Activated CD4-positive, alpha-beta T cell treated with anti-CD3 and anti-CD28 coated beads for 36 hours (primary cell): Measurements from ENCODE around the gene LRRC8D. TPM values are rescaled to one million over a fixed set of nuclear protein-coding genes. Genes with fewer than 3 reads are reported as not detected.

Source experiments
- ATAC-seq: fragments of 200-7000 bp; cut with Tn5 transposase; one replicate; pipeline ENCODE4 v1.10.0; 2021; ENCODE audit warnings: mild to moderate bottlenecking, moderate library complexity
- CTCF ChIA-PET: fragments of 350-600 bp; sonication (Branson Sonifier 250); formaldehyde crosslinking; loops from one replicate; lab custom pipeline; 2021; ENCODE audit warnings: antibody characterized with exemption; lab: Charles Lee
- POLR2A ChIA-PET: fragments of 350-600 bp; sonication (Branson Sonifier 250); formaldehyde crosslinking; loops from one replicate; lab custom pipeline; 2021; ENCODE audit warnings: antibody characterized with exemption, inconsistent platforms; lab: Charles Lee
- DNase-seq: peaks from one replicate; pipeline ENCODE4 v3.0.0-alpha.2; 2020
- H3K27ac Mint-ChIP-seq: one replicate; pipeline ENCODE4 v1.8.0; 2021; ENCODE audit warnings: mixed read lengths
- H3K27me3 Mint-ChIP-seq: one replicate; pipeline ENCODE4 v1.8.0; 2021; ENCODE audit warnings: mixed read lengths
- H3K36me3 Mint-ChIP-seq: one replicate; pipeline ENCODE4 v1.8.0; 2021; ENCODE audit warnings: low read depth, mixed read lengths
- H3K4me1 Mint-ChIP-seq: one replicate; pipeline ENCODE4 v1.8.0; 2021; ENCODE audit warnings: mixed read lengths
- H3K4me3 Mint-ChIP-seq: one replicate; pipeline ENCODE4 v1.8.0; 2021; ENCODE audit warnings: mild to moderate bottlenecking, moderate library complexity, mixed read lengths
- H3K9me3 Mint-ChIP-seq: one replicate; pipeline ENCODE4 v1.8.0; 2021; ENCODE audit warnings: low read depth, mixed read lengths
- intact Hi-C, 2 experiments: fragments of 100-400 bp; cut with DNase I in 1 of 2; cut with micrococcal nuclease in 1 of 2; formaldehyde crosslinking; loops; one replicate each; pipeline versions ENCODE4 v1.14.2 to v1.15.1; 2022 to 2024; cut with DNase I, micrococcal nuclease
- total RNA-seq, 2 experiments: library from RNA; stranded (reverse); gene quantifications; one replicate each; pipeline ENCODE4 v1.2.3, GENCODE V29; 2021

The LRRC8D gene
- total RNA-seq, 2 experiments from 2014 or later = 24.3 to 30.0 TPM

- Mint-ChIP-seq H3K4me3 (peak overlapping the region; percentile 82), H3K9me3 (no peaks in the 10 kb centered on the region), H3K27ac (peak overlapping the region; percentile 69), H3K27me3 (no peaks in the 10 kb centered on the region), H3K36me3 (peaks cover 6% of the 10 kb centered on the region), H3K4me1 (peaks cover 28% of the 10 kb centered on the region)
- intact Hi-C loops = loop anchor here in 1 of 2 experiments (5.0 kb wide), 1 partner anchor 40 kb away; no protein-coding TSS in a partner anchor
- ChIA-PET POLR2A (interaction anchor here (1.1 to 1.9 kb wide), 2 partner anchors 21 to 915 kb away, joined by 5 to 9 read pairs; no protein-coding TSS in a partner anchor), CTCF (interaction anchor here (0.6 to 2.1 kb wide), 7 partner anchors 9 to 337 kb away, joined by 3 to 12 read pairs (median 4); partner anchors contain the start of gene ZNF326)
- DNase-seq (no peak), ATAC-seq (no peak)
These were observed 1.5 kb downstream of the LRRC8D start for GRCh38 chr1:89822109-89822962.

GRCh38 chr1:89822999-89823628 lies 2.3 kb downstream of the LRRC8D start:
- ChIA-PET POLR2A (interaction anchor here (1.9 kb wide), 1 partner anchor 20 kb away, joined by 9 read pairs; no protein-coding TSS in a partner anchor), CTCF (interaction anchor here (1.5 to 3.8 kb wide), 2 partner anchors 10 to 20 kb away, joined by 5 to 18 read pairs; no protein-coding TSS in a partner anchor)
- Mint-ChIP-seq H3K4me1 (peaks cover 28% of the 10 kb centered on the region), H3K4me3 (peak overlapping the region; percentile 82), H3K36me3 (peaks cover 6% of the 10 kb centered on the region), H3K27me3 (no peaks in the 10 kb centered on the region), H3K27ac (no peak overlapping the region), H3K9me3 (no peaks in the 10 kb centered on the region)
- intact Hi-C loops = loop anchor here in 1 of 2 experiments (5.0 kb wide), 1 partner anchor 41 kb away; no protein-coding TSS in a partner anchor
- no peak for DNase-seq
- no peak for ATAC-seq

- CTCF ChIA-PET = interaction anchor here (1.0 to 3.8 kb wide), 4 partner anchors 11 to 23 kb away, joined by 3 to 18 read pairs (median 4); no protein-coding TSS in a partner anchor
- no peaks in the 10 kb centered on the region for H3K9me3 Mint-ChIP-seq
- no peaks in the 10 kb centered on the region for H3K27me3 Mint-ChIP-seq
- H3K4me1 Mint-ChIP-seq = peaks cover 28% of the 10 kb centered on the region
- peaks cover 6% of the 10 kb centered on the region for H3K36me3 Mint-ChIP-seq
- intact Hi-C loops = loop anchor here in 1 of 2 experiments (5.0 kb wide), 1 partner anchor 41 kb away; no protein-coding TSS in a partner anchor
- DNase-seq (no peak), ATAC-seq (no peak)
- H3K27ac Mint-ChIP-seq = no peak overlapping the region
- H3K4me3 Mint-ChIP-seq = no peak overlapping the region
- POLR2A ChIA-PET = no interaction called here
These were observed 3.0 kb downstream of the LRRC8D start for GRCh38 chr1:89823679-89824292.

GRCh38 chr1:89826594-89826993 lies 5.8 kb downstream of the LRRC8D start:
- CTCF ChIA-PET = interaction anchor here (3.8 kb wide), 1 partner anchor 16 kb away, joined by 18 read pairs; no protein-coding TSS in a partner anchor
- H3K9me3 Mint-ChIP-seq = no peaks in the 10 kb centered on the region
- H3K27ac Mint-ChIP-seq = no peak overlapping the region
- no peak for DNase-seq
- POLR2A ChIA-PET = no interaction called here
- H3K27me3 Mint-ChIP-seq = no peaks in the 10 kb centered on the region
- peaks cover 5% of the 10 kb centered on the region for H3K36me3 Mint-ChIP-seq
- peaks cover 14% of the 10 kb centered on the region for H3K4me1 Mint-ChIP-seq
- no peak for ATAC-seq
- intact Hi-C loops = no loop called here
- no peak overlapping the region for H3K4me3 Mint-ChIP-seq

- POLR2A ChIA-PET = no interaction called here
- no peak for DNase-seq
- H3K4me3 Mint-ChIP-seq = no peak overlapping the region
These were observed 6.5 kb downstream of the LRRC8D start for GRCh38 chr1:89827330-89827729.

GRCh38 chr1:89827902-89828301 lies 7.1 kb downstream of the LRRC8D start:
- intact Hi-C loops = no loop called here
- ChIA-PET POLR2A (no interaction called here), CTCF (interaction anchor here (0.6 to 1.3 kb wide), 3 partner anchors 14 to 166 kb away, joined by 3 to 6 read pairs (median 3); no protein-coding TSS in a partner anchor)
- Mint-ChIP-seq H3K36me3 (peaks cover 1% of the 10 kb centered on the region), H3K27ac (no peak overlapping the region), H3K4me1 (peaks cover 5% of the 10 kb centered on the region), H3K27me3 (no peaks in the 10 kb centered on the region), H3K9me3 (no peaks in the 10 kb centered on the region), H3K4me3 (no peak overlapping the region)
- DNase-seq = no peak
- no peak for ATAC-seq

More at GRCh38 chr1:89827330-89827729, 6.5 kb downstream of the LRRC8D start:
- intact Hi-C loops = no loop called here
- H3K27ac Mint-ChIP-seq = no peak overlapping the region
- peaks cover 8% of the 10 kb centered on the region for H3K4me1 Mint-ChIP-seq
- H3K9me3 Mint-ChIP-seq = no peaks in the 10 kb centered on the region
- CTCF ChIA-PET = interaction anchor here (0.6 to 1.0 kb wide), 2 partner anchors 18 to 166 kb away, joined by 3 read pairs; no protein-coding TSS in a partner anchor
- no peak for ATAC-seq
- peaks cover 1% of the 10 kb centered on the region for H3K36me3 Mint-ChIP-seq
- H3K27me3 Mint-ChIP-seq = no peaks in the 10 kb centered on the region

- Mint-ChIP-seq H3K9me3 (no peaks in the 10 kb centered on the region), H3K27me3 (no peaks in the 10 kb centered on the region), H3K4me3 (no peak overlapping the region), H3K4me1 (no peaks in the 10 kb centered on the region), H3K27ac (no peak overlapping the region), H3K36me3 (peaks cover 1% of the 10 kb centered on the region)
- intact Hi-C loops = no loop called here
- DNase-seq (no peak), ATAC-seq (no peak)
- ChIA-PET CTCF (interaction anchor here (0.8 to 1.3 kb wide), 3 partner anchors 13 to 751 kb away, joined by 3 to 6 read pairs (median 3); no protein-coding TSS in a partner anchor), POLR2A (no interaction called here)
These were observed 8.4 kb downstream of the LRRC8D start for GRCh38 chr1:89829186-89829585.

- intact Hi-C loops = no loop called here
- no peaks in the 10 kb centered on the region for H3K27me3 Mint-ChIP-seq
- ATAC-seq = no peak
- DNase-seq = no peak
- H3K4me1 Mint-ChIP-seq = peaks cover 5% of the 10 kb centered on the region
- POLR2A ChIA-PET = no interaction called here
- H3K36me3 Mint-ChIP-seq = no peaks in the 10 kb centered on the region
- H3K4me3 Mint-ChIP-seq = no peak overlapping the region
- CTCF ChIA-PET = no interaction called here
- H3K9me3 Mint-ChIP-seq = no peaks in the 10 kb centered on the region
- H3K27ac Mint-ChIP-seq = no peak overlapping the region
These were observed 10.8 kb downstream of the LRRC8D start for GRCh38 chr1:89831462-89832120.

GRCh38 chr1:89832496-89833127 lies 11.8 kb downstream of the LRRC8D start:
- no peak overlapping the region for H3K4me3 Mint-ChIP-seq
- peaks cover 5% of the 10 kb centered on the region for H3K4me1 Mint-ChIP-seq
- intact Hi-C loops = no loop called here
- H3K27me3 Mint-ChIP-seq = no peaks in the 10 kb centered on the region
- H3K9me3 Mint-ChIP-seq = no peaks in the 10 kb centered on the region
- POLR2A ChIA-PET = no interaction called here
- DNase-seq = no peak
- no peaks in the 10 kb centered on the region for H3K36me3 Mint-ChIP-seq
- CTCF ChIA-PET = interaction anchor here (1.0 to 1.6 kb wide), 3 partner anchors 11 to 175 kb away, joined by 3 to 5 read pairs (median 4); no protein-coding TSS in a partner anchor
- no peak for ATAC-seq
- no peak overlapping the region for H3K27ac Mint-ChIP-seq
